Stimulated activated CD8-positive, alpha-beta memory T cell treated with anti-CD3 and anti-CD28 coated beads, Interleukin-15, amount 100 ng/mL, for 1 hour (primary cell): ENCODE data around the gene NUMB.
"Not testable (repeated sequence)": the region's sequence is repeated elsewhere in the genome, so short reads cannot be mapped to it uniquely, and the experiment has no call there.

Source experiments
- DNase-seq: peaks from one replicate; pipeline ENCODE4 v3.0.0-alpha.2; 2020; ENCODE audit warnings: low read depth

NUMB gene

DNA sequence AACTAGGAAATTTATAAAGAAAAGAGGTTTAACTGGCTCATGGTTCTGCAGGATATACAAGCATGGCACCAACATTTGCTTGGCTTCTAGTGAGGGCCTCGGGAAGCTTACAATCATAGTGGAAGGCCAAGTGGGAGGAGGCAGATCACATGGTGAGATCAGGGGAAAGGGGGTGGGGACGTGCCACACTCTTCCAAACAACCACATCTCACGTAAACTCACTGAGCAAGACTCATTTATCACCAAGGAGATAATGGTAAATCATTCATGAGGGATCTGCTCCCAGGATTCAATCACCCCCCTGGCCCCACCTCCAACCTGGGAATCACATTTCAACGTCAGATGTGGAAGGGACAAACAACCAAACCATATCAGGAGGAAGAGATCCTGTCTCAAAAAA is 35.8 kb downstream of the NUMB start:
- DNase-seq, result no peak

DNA sequence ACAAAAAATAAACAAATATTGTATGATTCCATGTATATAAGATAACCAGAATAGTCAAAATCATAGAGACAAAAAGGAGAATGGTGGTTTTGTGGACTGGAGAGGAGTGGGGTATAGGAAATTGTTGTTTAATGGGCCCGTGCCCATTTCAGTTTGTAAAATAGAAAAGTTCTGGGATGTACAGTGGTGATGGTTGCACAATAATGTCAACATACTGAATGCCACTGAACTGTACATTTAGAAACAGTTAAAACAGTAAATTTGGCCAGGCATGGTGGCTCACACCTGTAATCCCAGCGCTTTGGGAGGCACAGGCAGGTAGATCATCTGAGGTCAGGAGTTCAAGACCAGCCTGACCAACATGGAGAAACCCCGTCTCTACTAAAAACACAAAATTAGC is 40.1 kb downstream of the NUMB start:
- no peak for DNase-seq

DNA sequence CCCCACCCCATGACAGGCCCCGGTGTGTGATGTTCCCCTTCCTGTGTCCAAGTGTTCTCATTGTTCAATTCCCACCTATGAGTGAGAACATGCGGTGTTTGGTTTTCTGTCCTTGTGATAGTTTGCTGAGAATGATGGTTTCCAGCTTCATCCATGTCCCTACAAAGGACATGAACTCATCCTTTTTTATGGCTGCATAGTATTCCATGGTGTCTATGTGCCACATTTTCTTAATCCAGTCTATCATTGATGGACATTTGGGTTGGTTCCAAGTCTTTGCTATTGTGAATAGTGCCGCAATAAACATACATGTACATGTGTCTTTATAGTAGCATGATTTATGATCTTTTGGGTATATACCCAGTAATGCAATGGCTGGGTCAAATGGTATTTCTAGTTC is 52.1 kb downstream of the NUMB start:
- not testable (repeated sequence) for DNase-seq

DNA sequence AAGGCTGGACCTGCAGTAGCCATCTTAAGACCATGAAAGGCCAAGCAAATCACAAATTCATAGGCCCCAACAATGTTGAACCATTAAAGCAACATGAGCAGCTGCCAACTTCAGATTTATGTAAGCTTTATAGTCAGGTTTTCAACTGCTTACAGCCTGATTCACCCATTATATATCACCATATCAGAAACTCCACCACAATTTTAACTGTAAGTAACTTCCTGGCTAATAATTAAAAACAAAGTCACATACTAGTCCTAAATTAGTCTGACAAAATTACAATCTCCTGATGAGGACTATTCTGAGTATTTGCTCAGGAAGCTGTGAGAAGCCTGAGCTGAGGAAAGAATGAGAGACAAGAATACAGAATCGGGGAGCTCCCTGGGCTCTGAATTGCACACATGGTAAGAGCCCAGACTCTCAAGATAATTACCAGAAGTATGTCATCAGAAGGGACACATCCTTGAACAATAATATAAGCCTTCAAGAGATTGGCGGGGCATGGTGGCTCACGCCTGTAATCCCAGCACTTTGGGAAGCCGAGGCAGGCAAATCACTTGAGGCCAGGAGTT is 55.1 kb downstream of the NUMB start:
- DNase-seq, result no peak

DNA sequence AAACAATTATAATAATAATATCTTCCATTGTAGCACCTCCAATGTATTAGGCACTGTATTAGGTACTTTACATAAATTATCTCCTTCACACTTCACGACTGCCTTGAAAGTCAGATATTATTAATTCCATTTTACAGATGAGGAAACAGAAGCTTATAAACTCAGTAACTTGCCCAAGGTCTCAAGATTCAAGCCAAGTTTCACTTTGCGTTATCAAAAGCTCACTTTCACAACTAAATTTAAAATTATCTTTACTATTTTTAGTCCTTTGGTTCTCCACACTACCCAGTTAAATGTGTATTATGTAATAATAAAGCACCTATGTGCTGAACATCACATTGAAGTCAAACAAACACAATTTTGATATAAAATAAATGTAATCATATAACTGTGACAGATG is 55.8 kb downstream of the NUMB start:
- DNase-seq, result no peak

DNA sequence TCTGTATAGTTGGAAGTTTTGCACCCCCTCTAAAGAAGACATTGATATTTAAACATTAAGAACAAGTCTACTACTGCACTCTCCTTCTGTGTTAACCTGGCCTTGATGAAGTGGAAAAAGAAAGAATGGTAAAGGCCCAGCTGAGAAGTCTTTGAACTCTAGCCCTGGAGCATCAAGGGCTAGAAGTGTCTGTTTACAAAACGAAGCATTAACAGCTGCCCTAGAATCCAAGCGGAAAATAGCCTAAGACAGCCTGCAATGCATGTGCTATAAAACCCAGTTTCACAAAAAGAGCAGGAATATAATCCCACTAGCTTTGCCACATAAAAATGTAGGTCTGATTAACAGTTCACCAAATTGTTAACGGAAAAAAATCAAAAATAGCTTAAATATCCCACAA is 60.5 kb downstream of the NUMB start:
- no peak for DNase-seq

DNA sequence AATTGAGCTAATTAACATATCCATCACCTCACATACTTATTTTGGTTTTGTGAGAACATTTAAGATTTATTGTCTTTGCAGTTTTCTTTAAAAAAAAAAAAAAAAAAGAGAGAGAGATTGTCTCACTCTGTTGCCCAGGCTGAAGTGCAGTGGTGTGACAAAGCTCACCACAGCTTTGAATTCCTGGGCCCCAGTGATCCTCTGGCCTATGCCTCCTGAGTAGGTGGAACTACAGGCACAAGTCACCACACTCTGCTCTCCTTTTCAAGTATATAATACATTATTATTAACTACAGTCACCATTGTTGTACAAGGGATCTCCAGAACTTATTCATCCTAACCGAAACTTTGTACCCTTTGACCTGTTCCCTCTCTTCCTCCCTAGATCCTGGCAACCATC is 64.0 kb downstream of the NUMB start:
- no peak for DNase-seq

DNA sequence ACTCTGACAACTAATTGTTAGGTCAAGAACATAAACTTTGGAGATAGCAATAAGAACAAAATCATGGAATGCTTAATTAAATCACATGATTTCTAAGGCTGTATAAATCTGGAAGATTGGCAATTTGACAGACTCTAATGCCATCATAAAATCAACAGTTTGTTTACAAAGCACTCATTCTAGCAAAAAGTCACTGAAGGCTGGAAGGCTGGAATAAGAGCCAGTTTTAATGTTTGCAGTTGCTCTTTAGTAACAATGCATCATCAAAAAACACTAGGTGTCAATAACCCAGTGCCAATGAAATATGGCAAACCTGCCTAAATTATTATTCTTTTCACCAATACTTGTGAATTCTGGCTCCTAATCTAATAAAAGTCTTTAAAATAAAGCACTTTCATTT is 65.0 kb downstream of the NUMB start:
- no peak for DNase-seq

DNA sequence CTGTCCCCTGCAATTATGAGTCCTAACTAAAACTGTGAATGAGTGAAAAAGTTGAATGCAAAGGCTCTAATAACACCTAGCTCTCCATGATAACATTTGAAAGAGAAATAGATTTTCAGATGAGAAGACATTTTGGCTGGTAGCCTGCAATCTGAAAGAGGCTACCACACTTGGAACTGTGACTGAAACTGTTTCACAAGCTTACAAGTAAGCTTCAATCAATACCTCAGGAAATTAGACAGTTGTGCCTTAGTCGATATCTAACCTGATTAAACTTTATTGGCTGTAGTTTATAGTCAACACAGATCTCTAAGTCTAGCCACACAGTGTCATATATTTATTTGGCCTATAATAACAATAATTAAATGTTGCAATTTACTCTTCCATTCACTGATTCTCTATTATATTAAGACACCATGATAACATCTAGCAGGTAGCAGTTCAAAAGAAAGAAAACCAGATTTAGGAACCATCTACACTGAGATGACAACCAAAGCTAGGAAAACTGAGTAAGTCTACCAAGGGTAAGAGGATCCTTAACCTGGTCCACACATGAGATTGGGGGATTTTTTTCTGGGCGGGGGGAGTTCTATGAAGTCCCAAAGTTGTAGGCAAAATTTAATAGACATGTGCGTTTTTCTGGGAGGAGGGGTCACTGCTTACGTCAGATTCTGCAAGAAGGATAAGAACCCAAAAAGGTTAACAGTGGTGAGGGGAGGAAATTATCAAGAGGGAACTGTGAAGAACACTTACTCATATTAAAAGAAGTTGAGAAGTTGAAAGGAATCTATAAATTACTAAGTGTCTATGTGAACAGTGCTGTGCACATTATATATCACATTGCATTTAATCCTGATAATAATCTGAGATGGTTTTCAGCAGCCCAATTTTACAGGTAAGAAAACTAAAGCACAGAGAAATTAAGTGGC is 65.8 kb downstream of the NUMB start:
- DNase-seq, result no peak

DNA sequence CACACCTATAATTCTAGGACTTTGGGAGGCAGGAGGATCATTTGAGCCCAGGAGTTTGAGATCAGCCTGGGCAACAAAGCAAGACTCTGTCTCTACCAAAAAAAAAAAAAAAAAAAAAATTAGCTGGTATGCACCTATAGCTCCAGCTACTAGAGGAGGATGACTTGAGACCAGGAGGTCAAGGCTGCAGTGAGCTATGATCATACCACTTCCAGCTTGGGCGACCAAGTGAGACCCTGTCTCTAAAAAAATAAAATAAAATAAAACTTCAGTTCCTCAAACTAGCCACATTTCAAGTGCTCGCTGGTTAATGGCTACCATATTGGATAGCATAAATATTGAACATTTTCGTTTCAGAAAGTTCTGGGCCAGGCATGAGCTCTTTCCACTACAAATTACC is 70.5 kb downstream of the NUMB start:
- not testable (repeated sequence) for DNase-seq

DNA sequence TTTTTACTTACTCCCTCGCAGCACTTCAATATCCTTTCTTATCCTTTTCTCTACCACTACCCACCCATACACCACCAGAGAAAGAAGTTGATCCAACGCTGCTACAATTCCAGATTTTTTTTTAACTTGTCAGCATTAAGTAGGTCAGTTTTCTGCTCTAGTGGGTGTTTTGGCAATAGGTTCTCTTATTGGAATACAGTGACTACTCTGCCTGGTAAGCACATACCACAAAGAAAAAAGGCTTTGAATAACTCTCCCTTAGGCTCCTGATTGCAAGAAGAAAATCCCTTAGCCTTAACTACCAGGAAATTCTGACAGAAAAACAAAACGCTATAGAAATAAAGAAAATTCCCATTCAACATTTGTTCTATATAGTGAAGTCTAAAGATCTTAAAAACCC is 72.0 kb downstream of the NUMB start:
- no peak for DNase-seq

DNA sequence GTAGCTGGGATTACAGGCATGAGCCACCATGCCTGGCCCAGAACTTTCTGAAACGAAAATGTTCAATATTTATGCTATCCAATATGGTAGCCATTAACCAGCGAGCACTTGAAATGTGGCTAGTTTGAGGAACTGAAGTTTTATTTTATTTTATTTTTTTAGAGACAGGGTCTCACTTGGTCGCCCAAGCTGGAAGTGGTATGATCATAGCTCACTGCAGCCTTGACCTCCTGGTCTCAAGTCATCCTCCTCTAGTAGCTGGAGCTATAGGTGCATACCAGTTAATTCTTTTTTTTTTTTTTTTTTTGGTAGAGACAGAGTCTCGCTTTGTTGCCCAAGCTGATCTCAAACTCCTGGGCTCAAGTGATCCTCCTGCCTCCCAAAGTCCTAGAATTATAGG is 73.3 kb downstream of the NUMB start:
- not testable (repeated sequence) for DNase-seq

DNA sequence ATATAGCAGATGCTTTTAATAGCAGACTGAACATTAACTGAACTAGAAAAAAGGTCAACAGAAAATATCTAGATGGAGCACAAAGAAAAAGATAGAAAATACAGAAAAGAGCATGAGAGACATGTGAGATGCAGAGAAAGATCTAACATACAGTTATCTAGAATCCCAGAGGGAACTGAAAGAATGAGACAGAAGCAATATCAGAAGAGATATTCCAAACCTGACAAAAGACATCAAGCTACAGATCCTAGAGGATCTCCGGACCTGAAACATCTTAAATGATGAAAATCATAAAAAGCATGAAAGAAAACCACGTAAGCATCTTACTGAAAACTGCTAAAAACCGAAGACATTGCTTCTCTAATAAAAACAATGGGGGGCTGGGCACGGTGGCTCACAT is 75.0 kb downstream of the NUMB start:
- no peak for DNase-seq

DNA sequence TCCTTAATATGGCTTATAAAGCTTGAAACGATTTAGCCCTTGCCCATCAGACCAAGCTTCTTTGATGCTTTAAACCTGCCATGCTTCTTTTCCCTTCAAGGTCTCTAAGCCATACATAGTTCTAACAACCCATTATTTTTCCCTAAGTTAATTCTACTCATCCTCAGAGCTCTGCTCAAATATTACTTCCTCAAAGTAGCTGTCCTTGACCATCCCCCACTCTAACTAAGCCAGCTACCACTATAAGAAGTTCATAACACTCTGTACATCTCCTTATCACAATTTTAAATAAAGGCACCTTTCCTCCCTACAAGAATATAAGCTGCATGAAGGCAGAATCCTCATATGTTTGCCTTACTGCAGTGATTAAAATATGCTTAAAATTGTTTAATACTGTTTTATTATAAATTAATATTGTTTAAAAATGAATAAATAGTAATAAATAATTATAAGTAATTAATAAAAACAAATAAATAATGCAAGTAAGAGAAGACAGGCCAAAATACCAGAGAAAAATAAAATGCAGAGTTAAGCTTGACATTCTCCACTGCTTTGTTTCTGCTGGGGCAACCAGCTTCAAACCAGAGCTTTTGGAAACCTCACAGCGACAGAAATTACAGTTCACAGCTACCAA is 76.8 kb downstream of the NUMB start:
- no peak for DNase-seq

DNA sequence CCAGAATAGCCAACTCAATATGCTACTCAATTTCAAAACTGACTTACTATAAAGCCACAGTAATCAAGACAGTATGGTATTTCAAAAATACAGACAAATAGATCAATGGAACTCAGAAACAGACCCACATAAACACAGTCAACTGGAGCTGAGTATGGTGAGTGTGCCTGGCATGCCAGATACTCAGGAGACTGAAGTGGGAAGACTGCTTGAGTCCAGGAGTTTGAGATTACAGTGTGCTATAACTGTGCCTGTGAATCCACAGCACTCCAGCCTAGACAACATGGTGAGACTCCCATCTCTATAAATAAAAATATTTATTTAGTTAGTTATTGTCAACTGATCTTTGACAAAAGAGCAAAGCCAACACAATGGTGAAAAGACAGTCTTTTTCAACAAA is 81.8 kb downstream of the NUMB start:
- DNase-seq, result no peak

DNA sequence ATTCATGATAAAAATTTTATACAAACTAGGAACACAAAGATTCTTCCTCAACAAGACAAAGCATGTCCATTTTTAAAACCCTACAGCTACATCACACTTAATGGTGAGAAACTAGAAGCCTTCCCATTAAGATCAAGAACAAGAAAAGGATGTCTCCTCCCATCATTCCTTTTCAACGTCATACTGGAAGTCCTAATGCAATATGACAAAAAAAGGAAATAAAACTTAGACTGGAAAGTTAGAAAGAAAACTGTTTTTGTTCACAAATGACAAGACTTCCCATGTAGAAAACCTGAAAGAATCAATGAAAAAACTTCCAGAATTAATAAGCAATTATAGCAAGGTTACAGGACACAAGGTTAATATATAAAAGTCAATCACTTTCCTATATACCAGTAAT is 82.5 kb downstream of the NUMB start:
- no peak for DNase-seq

DNA sequence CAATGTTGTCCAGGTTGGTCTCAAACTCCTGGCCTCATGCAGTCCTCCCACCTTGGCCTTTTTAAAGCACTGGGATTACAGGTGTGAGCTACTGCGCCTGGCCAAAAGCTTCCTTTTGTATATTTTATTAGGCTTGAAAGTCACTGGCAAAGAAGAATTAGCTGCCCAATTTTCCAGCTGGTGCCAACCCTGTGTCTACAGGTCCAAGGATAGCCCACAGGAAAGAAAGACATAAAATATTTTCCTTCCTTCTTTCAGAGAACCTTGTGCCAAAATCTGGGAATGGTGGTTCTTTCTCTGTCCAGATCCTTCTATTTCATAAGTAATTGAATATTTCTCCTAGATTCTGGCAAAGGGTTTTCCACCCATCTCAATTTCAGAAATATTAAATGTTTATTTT is 84.1 kb downstream of the NUMB start:
- no peak for DNase-seq

DNA sequence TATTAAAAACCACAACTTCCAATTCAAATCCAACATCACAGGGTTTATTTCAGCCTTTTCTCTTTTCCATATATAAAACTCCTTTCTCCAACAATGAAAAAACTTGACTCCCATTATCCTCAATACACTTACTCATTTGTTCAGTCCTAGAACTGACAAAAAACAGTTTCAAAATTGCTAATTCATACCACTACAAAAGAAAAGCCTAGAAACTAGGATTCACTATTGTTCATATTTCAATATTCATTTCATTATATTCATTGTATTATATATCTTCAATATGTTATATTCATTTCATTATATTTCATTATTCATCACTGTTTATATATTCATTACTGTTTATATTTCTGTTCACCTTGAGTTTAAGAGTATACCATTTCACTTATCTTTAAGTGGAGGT is 85.8 kb downstream of the NUMB start:
- no peak for DNase-seq

DNA sequence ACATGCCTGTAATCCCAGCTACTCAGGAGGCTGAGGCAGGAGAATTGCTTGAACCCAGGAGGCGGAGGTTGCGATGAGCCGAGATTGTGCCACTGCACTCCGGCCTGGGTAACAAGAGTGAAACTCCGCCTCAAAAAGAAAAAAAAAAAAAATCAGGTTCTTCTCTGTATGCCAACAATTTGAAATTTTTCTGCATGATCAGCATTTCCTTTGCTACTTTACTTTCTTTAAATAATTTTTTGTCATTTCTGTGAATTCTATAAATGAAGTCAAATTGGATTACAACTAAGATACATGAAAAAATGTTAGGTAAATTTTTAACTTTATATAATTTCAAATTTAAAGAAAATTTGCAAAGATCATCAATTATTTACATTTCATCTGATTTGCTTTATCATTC is 87.8 kb downstream of the NUMB start:
- no peak for DNase-seq

DNA sequence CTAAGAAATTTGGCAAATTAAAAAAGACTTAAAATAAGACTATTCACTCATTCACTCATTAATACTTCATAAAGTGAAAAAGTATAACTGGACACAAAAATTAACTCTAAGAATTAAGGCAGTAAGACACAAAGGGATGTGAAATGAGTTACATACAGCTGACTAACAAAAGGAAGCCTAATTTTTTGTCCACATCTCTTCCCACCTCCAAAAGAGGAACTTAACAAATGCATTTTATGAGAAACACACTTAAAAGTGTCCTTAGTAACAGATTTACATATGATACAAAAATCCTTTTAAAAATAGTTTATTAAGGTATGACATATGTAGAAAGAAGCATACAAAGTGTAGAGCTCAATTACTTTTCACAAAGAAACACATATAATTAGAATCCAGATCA is 88.9 kb downstream of the NUMB start:
- no peak for DNase-seq

DNA sequence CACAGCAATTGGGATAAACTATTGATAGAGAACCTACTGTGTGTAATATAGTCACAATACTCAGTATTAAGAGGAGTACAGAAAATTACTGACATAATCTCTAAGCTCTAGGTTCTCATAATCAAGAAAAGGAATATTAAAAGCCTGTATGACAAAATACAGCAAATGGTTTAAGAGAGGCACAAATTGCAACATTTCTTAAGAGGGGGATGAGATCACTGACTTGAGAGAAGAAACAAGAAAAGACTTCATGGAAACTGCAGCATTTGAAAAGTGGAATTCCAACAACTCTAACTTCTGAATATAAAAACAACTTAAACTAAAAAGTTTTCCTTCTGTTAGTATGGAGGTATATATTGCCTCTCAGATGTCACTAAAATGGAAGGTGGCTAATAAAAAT is 89.7 kb downstream of the NUMB start:
- no peak for DNase-seq

DNA sequence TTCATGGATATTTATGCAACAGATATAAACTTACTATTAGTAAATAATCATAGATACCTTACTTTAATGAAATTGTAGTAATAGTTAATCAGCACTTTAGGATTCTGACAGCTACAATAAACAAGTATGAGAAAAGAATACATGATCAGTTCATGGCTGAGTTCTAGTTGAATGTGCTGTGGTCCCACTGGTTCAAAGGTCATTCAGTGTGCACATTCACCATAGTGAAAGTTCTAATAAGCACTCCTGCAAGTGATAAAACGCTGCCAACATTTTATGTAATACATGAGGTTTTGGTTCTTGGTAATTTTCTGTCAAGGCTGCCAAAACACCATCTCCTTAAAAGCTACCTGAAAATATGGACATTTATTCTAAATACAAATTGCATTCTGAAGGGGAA is 92.6 kb downstream of the NUMB start:
- no peak for DNase-seq

DNA sequence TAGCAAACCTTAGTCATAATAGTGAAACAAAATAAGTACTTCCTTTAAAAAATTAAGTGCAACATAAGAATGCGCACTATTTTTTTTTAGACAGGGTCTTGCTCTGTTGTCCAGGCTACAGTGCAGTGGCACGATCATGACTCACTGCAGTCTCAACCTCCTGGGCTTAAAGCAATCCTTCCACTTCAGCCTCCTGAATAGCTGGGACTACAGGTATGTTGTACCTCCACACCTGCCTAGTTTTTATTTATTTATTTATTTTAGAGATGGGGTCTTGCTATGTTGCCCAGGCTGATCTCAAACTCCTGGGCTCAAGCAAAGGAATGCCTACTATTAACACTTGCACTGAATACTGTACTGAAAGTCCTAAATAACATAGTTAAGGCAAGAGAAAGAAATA is 93.8 kb downstream of the NUMB start:
- DNase-seq, result no peak
